GM18868 (cell line): ENCODE data around the gene ZNF620.
"Not testable (repeated sequence)": the region's sequence is repeated elsewhere in the genome, so short reads cannot be mapped to it uniquely, and the experiment has no call there.

Experiments used
- ATAC-seq: cut with Tn5 transposase; IDR thresholded peaks from one replicate; pipeline ENCODE4 v1.9.1; 2021; ENCODE audit warnings: mild to moderate bottlenecking, moderate library complexity; ENCODE audit not compliant: unreplicated experiment

Gene ZNF620

DNA sequence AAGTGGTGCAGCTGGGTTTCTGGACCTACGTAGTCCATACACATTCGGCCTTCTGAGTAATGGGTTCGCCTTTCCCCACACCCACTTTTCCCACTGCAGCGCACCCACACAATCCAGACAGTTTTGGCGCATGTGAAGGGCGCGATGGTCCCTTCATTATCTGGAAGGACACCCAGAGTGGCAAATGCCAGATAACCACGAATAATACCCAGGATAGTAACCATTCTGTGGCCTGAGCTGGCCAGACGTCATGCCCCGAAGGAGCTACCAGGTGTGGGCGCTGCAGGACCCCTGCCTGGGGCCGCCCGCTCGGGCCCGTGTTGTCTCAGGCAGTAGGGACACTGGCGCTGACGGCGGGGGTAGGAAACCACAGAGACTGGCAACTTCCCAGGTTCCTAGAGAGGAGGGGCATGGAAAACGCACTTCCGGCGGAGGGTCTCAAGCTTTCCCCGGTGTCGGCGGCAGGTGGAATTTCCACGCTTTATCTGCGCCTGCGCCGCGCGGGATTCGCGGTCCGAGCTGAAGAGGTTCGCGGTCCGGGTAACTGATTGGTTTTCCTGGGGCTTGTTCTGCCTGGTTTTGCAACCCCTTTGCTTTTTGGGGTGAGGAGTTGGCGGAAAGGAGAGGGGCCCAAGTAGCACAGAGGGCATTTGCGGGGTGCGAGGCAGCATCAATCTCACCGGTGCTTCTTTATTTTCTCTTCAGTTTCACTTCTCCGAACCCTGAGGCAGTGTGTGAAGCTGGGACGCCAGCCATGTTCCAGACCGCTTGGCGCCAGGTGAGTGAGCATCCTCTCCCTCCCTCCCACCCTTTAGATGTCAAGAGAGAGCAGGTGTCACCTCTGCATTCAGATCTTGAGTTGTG, at the start of gene ZNF620:
Gene ZNF620, plus strand, starts transcription at position 441 of the 864 bp plus-strand sequence. Its CDS starts 314 bp downstream, at position 755.
- peak; percentile 84 for ATAC-seq

- no peak for ATAC-seq
Observed at GRCh38 chr3:40456279-40456939, 49.4 kb upstream of the ZNF620 start.

DNA sequence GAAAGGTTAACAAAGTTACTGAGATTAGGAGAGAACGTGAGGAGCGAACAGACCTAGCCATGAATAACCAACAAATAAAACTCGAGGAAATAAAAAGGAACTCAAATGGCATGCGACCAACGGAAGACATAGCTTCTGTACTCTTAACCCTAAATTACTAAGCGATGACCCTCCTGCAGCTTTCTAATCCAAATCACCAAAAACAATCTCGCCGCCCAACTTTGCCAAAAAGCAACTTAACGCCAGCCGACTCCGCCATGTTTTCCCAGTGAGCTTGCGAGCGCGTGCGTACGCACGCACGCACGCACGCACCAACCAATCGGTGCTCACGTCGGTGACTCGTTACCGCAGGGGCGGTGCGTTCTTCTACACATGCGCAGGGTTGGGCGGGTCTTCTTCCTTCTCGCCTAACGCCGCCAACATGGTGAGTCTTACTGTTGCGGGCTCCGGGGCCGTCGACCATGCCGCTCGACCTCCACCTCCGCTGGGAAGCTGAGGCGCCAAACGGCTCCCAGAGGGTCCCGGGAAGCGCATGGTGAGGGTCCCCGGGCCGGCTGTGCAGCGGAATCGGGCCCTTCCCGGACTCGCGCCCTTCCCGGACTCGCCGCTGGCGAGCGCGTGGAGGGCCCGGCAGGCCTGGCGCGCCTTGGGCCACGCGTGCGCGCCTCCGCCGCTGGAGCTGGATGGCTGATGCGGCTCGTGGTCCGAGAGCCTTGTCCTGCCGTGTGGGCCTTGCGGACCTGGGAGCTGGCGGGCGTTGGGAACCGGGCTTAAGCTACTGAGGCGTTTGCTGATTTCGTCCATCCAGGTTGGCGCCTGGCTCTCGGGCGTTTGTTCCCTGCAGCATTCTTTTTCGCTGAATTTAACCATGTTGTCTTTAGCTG, 48.7 kb upstream of the ZNF620 start, which contains the start of gene RPL14:
Gene RPL14, plus strand, starts transcription at position 400 of the 884 bp plus-strand sequence. Its CDS starts 133 bp downstream, at position 533.
- peak; percentile 66 for ATAC-seq

DNA sequence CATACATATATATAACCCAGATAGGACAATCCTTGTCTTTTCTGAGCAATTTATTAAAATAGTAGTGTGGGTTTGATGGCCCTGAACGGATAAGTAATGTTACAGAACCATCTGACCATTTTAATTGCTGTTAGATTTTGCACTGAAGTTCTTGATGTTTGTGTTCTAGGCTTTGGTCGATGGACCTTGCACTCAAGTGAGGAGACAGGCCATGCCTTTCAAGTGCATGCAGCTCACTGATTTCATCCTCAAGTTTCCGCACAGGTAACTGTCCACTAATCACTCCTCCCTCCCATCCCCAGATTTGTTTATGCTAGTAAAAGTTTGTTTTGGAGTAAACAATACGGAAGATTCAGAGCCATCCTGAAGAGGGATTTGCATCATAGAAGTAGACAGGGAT, 47.4 kb upstream of the ZNF620 start:
- no peak for ATAC-seq

GRCh38 chr3:40460481-40460880, 45.4 kb upstream of the ZNF620 start:
- ATAC-seq, result not testable (repeated sequence)

DNA sequence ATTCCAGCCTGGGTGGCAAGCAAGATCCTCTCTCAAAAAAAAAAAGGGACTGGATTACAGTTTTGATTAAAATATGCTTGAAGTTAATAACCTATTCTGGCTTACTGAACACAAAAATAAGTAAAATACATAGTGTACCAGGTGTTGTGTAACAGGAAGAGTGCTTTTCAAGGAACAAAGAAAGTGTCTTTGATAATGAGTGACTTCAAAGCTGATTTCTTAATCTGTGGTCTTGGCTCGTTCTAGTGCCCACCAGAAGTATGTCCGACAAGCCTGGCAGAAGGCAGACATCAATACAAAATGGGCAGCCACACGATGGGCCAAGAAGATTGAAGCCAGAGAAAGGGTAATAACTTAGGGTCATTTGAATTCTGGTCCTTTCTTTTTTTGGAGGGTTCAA, 44.7 kb upstream of the ZNF620 start:
- ATAC-seq, result no peak

- not testable (repeated sequence) for ATAC-seq
Observed at GRCh38 chr3:40462838-40463237, 43.0 kb upstream of the ZNF620 start.

GRCh38 chr3:40463579-40463978, 42.3 kb upstream of the ZNF620 start:
- no peak for ATAC-seq

DNA sequence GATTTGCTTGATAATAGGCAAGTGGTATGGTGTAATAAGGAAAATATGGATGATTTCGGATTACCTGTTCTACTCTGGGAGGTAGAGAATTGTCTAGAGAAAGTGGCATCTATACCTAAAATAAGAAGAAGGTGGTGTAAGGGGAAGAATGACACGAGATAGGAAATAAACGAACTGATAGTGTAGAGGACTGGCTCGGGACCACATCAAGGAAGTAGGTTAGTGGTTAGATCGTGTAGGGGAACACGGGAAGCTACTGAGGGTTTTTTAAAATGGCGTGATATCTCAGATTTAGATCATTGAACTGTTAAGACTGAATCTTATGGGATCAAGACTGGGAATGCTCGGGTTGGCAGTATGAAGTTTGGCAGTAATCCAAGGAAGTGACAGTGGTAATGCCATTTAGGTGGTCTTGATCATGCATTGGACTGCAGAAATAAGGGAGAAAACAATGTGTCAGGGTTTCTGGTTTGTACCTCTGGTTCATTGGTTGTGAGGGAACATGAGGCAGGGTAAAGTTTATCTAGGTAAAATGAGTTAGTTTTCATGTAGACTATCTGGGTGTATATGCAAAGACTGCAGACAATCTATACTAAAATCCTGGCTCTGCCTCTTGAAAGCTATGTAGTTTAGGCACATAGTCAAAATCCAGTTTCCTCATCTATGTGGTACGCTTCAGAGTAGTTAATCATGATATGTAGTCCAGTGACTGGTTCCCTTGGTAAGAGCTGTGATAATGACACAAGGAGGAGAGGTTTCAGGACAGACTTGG, 41.3 kb upstream of the ZNF620 start:
- ATAC-seq, result no peak

DNA sequence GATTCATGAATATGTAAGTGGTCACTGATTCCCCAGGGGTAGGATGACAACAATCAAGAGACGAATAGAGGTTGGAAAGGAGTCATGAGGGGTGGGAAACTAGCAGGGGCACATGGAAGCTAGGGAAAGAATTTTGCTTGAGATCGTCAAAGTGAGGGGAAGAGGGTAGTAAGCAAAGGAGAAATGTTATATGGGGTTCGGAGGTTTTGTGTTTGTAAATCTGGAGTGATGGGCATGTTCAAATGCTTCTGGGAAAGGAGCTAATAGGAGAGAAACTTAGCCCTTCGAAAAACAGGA, 40.8 kb upstream of the ZNF620 start:
- ATAC-seq, result no peak

DNA sequence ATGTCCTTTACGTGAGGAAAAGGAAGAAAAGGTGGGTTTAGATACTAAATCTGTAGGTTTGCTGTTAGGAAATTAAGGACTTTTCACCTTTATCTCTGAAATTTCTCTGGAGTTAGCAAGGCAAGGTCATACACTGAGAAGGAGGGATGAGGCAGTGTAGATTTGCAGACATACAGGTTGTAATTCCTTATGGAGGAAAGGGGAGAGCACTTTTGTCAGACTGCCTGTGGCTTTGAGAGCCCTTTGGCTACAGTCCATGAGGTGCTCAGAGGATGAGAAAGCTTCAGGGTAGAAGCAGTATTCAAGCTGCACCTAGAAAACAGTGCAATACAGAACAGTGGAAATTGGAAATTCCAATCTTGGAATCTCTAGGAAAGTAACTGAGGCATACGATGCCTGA, 40.4 kb upstream of the ZNF620 start:
- no peak for ATAC-seq

GRCh38 chr3:40468018-40468417, 37.8 kb upstream of the ZNF620 start:
- ATAC-seq, result no peak

DNA sequence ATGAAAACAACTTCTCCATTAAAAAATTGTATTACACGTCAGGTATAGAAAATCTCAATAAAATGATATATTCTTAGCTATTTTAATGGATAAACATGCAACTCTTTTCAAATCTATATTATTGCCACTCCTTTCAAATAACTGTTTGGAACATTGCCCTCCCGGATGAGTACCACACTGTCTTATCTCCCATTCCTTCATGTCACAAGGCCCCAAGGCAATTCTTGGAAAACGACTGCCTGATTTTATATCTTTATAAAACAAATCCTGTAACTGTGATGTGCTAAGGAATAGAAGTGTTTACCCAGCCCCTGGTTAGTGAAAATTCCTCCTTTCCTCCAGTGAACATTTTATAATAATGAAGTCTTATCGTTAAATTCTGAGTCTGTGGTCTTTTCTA, 35.1 kb upstream of the ZNF620 start:
- ATAC-seq, result no peak

GRCh38 chr3:40476478-40477470, 29.1 kb upstream of the ZNF620 start, which contains the start of gene ZNF619:
TSS of gene ZNF619 (plus strand) at chr3:40477122. CDS start at chr3:40477980, 858 bp downstream.
- peak; percentile 84 for ATAC-seq

DNA sequence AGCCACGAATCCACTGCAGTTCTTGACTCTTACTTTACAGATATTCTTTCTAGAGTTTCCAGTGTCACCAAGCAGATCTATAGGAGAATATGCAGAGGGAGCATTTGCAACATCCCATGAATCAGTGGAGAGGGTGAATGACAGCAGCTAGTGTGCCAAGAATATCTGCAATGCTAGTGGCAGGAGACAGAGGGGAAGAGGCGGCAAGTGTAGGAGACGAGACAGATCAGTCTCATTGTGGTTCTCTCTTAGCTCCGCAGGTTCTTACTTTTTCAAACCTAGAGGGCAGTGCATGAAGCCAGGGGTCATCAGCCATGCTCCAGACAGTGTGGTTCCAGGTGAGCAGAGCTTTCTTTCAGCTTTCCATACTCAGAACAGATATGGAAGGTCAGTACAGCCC, 28.2 kb upstream of the ZNF620 start:
- ATAC-seq, result no peak

- ATAC-seq, result no peak
Observed at GRCh38 chr3:40487172-40487571, 18.7 kb upstream of the ZNF620 start.

- ATAC-seq, result no peak
Observed at GRCh38 chr3:40490916-40491315, 14.9 kb upstream of the ZNF620 start.

GRCh38 chr3:40494698-40495097, 11.1 kb upstream of the ZNF620 start:
- no peak for ATAC-seq

DNA sequence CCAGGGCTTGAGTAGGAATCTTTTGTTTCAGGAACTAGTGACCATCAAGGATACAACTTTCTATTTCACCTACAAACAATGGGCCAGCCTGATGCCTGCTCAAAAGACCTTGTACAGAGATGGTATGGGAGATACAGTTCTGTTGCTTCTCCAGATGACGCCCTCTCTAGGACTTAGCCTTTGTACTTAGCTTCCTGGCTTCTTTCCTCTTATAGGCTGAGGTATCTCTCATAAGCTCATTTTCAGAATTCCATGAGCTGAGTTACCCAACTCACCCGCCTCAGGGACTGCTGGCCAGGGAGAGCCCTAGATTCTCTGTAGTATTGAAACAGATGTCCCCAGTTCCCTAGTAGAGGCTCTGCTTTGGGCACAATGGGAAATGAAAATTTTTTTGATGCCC, 8.6 kb upstream of the ZNF620 start:
- ATAC-seq, result no peak
